ENCODE measurements around the gene KRI1. TPM values are rescaled to one million over a fixed set of nuclear protein-coding genes. Genes with fewer than 3 reads are reported as not detected.

Gene KRI1
- total and polyA plus RNA-seq, 2 donors (not counting 1 experiment from before 2014, with no cell fraction given), result 8.6 to 9.4 TPM

GRCh38 chr19:10582091-10582490 is 16.3 kb upstream of the KRI1 start:
- H3K79me2 ChIP-seq (ENCODE audit: control insufficient read depth, insufficient read depth, low read length), result no peaks in the 10 kb centered on the region
- H3K27me3 ChIP-seq (ENCODE audit: control insufficient read depth, insufficient read depth, low read length), result peaks cover 8% of the 10 kb centered on the region
- no peak for DNase-seq (ENCODE audit: low read depth in 2 of 2)
- no peaks in the 10 kb centered on the region for H3K9me3 ChIP-seq (ENCODE audit: control insufficient read depth, insufficient read depth, low read depth, low read length)
- H3K9ac ChIP-seq (ENCODE audit: insufficient read depth, low read length), result no peak overlapping the region
- H3K4me3 ChIP-seq (replicated peaks in 1 of 4; ENCODE audit: control extremely low read depth in 1 of 4, insufficient read depth in 1 of 4, low read depth in 3 of 4, low read length in 4 of 4), result no peak overlapping the region
- H3K27ac ChIP-seq (ENCODE audit: insufficient read depth, low read length), result no peak overlapping the region
- peaks cover 3% of the 10 kb centered on the region for H3K4me1 ChIP-seq (ENCODE audit: control insufficient read depth, extremely low read depth, insufficient read depth, low read length)
- no peaks in the 10 kb centered on the region for H4K20me1 ChIP-seq (ENCODE audit: control insufficient read depth, extremely low read depth, insufficient read depth, low read length)
- TF ChIP-seq CTCF (conservative IDR thresholded peaks at IDR 0.05 in 1 of 2, IDR thresholded peaks at IDR 0.05 in 1 of 2; ENCODE audit: low read depth in 1 of 2, low read length in 2 of 2) (no peak), EZH2 (IDR thresholded peaks at IDR 0.05; ENCODE audit: low read length, missing control alignments) (no peak)
- H3K36me3 ChIP-seq (ENCODE audit: control insufficient read depth, insufficient read depth, low read length), result no peaks in the 10 kb centered on the region
- H3K4me2 ChIP-seq (ENCODE audit: extremely low read depth, insufficient read depth, low read length), result no peak overlapping the region
- no peak overlapping the region for H2AFZ ChIP-seq (ENCODE audit: low read length)

DNA sequence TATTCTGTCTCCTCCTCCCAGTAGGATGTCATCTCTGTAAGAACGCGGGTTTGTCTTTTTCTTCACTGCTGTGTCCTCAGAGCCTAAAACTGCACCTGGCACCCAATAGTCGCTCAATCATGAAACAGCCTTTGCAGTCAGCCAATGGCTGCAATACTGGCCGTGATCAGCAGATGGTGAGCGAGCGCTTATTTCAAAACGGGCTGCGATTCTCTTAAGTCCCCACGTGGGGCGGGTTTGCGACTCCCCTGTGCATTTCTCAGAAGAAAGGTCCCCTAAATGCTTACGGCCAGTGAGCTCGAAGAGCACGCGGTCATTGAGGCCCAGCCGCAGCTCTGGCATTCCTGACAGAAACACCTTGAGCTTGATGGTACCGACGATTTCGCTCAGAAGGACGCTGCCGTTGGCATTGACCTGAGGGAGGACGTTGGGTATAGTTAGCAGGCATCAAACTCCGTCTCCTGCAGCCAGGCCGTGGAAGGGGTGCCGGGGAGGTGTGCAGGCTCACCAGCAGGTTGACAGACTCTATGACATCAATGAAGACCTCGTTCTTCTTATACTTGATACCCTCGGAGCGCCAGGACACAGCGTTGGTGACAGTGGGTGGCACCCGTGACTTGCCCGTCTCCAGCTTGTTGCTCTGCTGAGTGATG is 15.3 kb upstream of the KRI1 start:
- peaks cover 2% of the 10 kb centered on the region for H3K27me3 ChIP-seq (ENCODE audit: control insufficient read depth, insufficient read depth, low read length)
- H3K36me3 ChIP-seq (ENCODE audit: control insufficient read depth, insufficient read depth, low read length), result no peaks in the 10 kb centered on the region
- DNase-seq (ENCODE audit: low read depth in 2 of 2), result peak; percentile 84 to 91
- H3K27ac ChIP-seq (ENCODE audit: insufficient read depth, low read length), result no peak overlapping the region
- peak overlapping the region; percentile 87 for H2AFZ ChIP-seq (ENCODE audit: low read length)
- no peaks in the 10 kb centered on the region for H3K9me3 ChIP-seq (ENCODE audit: control insufficient read depth, insufficient read depth, low read depth, low read length)
- TF ChIP-seq EZH2 (IDR thresholded peaks at IDR 0.05; ENCODE audit: low read length, missing control alignments) (no peak), CTCF (conservative IDR thresholded peaks at IDR 0.05 in 1 of 2, IDR thresholded peaks at IDR 0.05 in 1 of 2; ENCODE audit: low read depth in 1 of 2, low read length in 2 of 2) (peak; percentile 98 to 100)
- H3K4me2 ChIP-seq (ENCODE audit: extremely low read depth, insufficient read depth, low read length), result peak overlapping the region; percentile 51
- H3K4me3 ChIP-seq (replicated peaks in 1 of 4; ENCODE audit: control extremely low read depth in 1 of 4, insufficient read depth in 1 of 4, low read depth in 3 of 4, low read length in 4 of 4), result no peak overlapping the region
- no peaks in the 10 kb centered on the region for H3K79me2 ChIP-seq (ENCODE audit: control insufficient read depth, insufficient read depth, low read length)
- peaks cover 3% of the 10 kb centered on the region for H3K4me1 ChIP-seq (ENCODE audit: control insufficient read depth, extremely low read depth, insufficient read depth, low read length)
- H3K9ac ChIP-seq (ENCODE audit: insufficient read depth, low read length), result no peak overlapping the region
- no peaks in the 10 kb centered on the region for H4K20me1 ChIP-seq (ENCODE audit: control insufficient read depth, extremely low read depth, insufficient read depth, low read length)

DNA sequence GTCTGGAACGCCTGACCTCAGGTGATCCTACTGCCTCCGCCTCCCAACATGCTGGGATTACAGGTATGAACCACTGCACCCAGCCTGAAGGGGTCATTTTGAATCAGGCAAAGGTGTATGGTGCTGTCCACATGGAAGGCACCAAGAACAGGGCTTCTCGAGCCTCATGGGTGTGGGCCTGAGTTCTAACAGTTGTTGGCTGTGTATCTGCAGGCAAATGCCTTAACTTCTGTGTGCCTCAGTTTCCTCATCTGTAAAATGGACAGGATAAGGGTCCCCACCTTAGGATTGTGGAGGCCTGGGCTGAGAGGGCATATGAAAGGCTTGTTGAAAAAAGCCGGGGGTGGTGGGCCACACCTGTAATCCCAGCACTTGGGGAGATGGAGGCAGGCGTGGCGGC is 12.1 kb upstream of the KRI1 start:
- H3K27ac ChIP-seq (ENCODE audit: insufficient read depth, low read length), result no peak overlapping the region
- no peak overlapping the region for H3K4me2 ChIP-seq (ENCODE audit: extremely low read depth, insufficient read depth, low read length)
- H4K20me1 ChIP-seq (ENCODE audit: control insufficient read depth, extremely low read depth, insufficient read depth, low read length), result no peaks in the 10 kb centered on the region
- H3K27me3 ChIP-seq (ENCODE audit: control insufficient read depth, insufficient read depth, low read length), result no peaks in the 10 kb centered on the region
- H2AFZ ChIP-seq (ENCODE audit: low read length), result no peak overlapping the region
- no peak overlapping the region for H3K9ac ChIP-seq (ENCODE audit: insufficient read depth, low read length)
- H3K36me3 ChIP-seq (ENCODE audit: control insufficient read depth, insufficient read depth, low read length), result no peaks in the 10 kb centered on the region
- no peaks in the 10 kb centered on the region for H3K79me2 ChIP-seq (ENCODE audit: control insufficient read depth, insufficient read depth, low read length)
- no peak overlapping the region for H3K4me3 ChIP-seq (replicated peaks in 1 of 4; ENCODE audit: control extremely low read depth in 1 of 4, insufficient read depth in 1 of 4, low read depth in 3 of 4, low read length in 4 of 4)
- H3K9me3 ChIP-seq (ENCODE audit: control insufficient read depth, insufficient read depth, low read depth, low read length), result no peaks in the 10 kb centered on the region
- no peak for DNase-seq (ENCODE audit: low read depth in 2 of 2)
- peaks cover 3% of the 10 kb centered on the region for H3K4me1 ChIP-seq (ENCODE audit: control insufficient read depth, extremely low read depth, insufficient read depth, low read length)
- TF ChIP-seq EZH2 (IDR thresholded peaks at IDR 0.05; ENCODE audit: low read length, missing control alignments), result no peak
- TF ChIP-seq CTCF (conservative IDR thresholded peaks at IDR 0.05 in 1 of 2, IDR thresholded peaks at IDR 0.05 in 1 of 2; ENCODE audit: low read depth in 1 of 2, low read length in 2 of 2), result no peak
